ENCODE measurements around the gene RAB6D. TPM values are rescaled to one million over a fixed set of nuclear protein-coding genes. Genes with fewer than 3 reads are reported as not detected.
A peak's percentile ranks its signal among the peaks of the same experiment; 100 is the strongest.
"Not testable (repeated sequence)": the region's sequence is repeated elsewhere in the genome, so short reads cannot be mapped to it uniquely, and the experiment has no call there.

RAB6D gene
- total and polyA plus RNA-seq, 2 experiments from 2014 or later, result 1.5 to 3.0 TPM

GRCh38 chr2:131349021-131349420 is 14.9 kb downstream of the RAB6D start:
- 91% methylated on average over 4 of the region's 4 CpGs for WGBS (ENCODE audit: low lambda C conversion rate, missing lambda C conversion rate)
- no peaks in the 10 kb centered on the region for H3K36me3 ChIP-seq (replicated peaks; ENCODE audit: insufficient read depth, low read depth)
- H3K4me1 ChIP-seq (ENCODE audit: insufficient read depth), result no peaks in the 10 kb centered on the region
- no peaks in the 10 kb centered on the region for H3K27me3 ChIP-seq
- no peak overlapping the region for H3K4me3 ChIP-seq
- no peak for DNase-seq (ENCODE audit: low spot score)
- no peak overlapping the region for H3K4me2 ChIP-seq
- H3K9me3 ChIP-seq (ENCODE audit: low read depth), result no peaks in the 10 kb centered on the region
- no peak overlapping the region for H3K27ac ChIP-seq
- H3K79me2 ChIP-seq, result no peaks in the 10 kb centered on the region
- no peak for TF ChIP-seq EZH2 (IDR thresholded peaks at IDR 0.05; ENCODE audit: borderline replicate concordance)
- TF ChIP-seq EZH2phosphoT487 (IDR thresholded peaks at IDR 0.05; ENCODE audit: low read depth, severe bottlenecking, unreplicated experiment), result no peak
- no peak for TF ChIP-seq CTCF (IDR thresholded peaks at IDR 0.05; ENCODE audit: poor library complexity)
- H4K20me1 ChIP-seq (ENCODE audit: insufficient read depth, poor library complexity, severe bottlenecking), result no peaks in the 10 kb centered on the region
- no peaks in the 10 kb centered on the region for H3K9me2 ChIP-seq (replicated peaks; ENCODE audit: insufficient read depth)
- H2AFZ ChIP-seq, result no peak overlapping the region

- not testable (repeated sequence) for H2AFZ ChIP-seq; H3K79me2 ChIP-seq; H3K9me3 ChIP-seq (ENCODE audit: low read depth); H3K4me3 ChIP-seq; H3K36me3 ChIP-seq (replicated peaks; ENCODE audit: insufficient read depth, low read depth); H4K20me1 ChIP-seq (ENCODE audit: insufficient read depth, poor library complexity, severe bottlenecking); DNase-seq (ENCODE audit: low spot score); H3K9me2 ChIP-seq (replicated peaks; ENCODE audit: insufficient read depth); H3K27ac ChIP-seq; H3K27me3 ChIP-seq; H3K4me1 ChIP-seq (ENCODE audit: insufficient read depth); H3K4me2 ChIP-seq
- WGBS (ENCODE audit: low lambda C conversion rate, missing lambda C conversion rate), result 88% methylated on average over 7 of the region's 7 CpGs
Measured at GRCh38 chr2:131347035-131347434, 16.9 kb downstream of the RAB6D start.

GRCh38 chr2:131339307-131339706 is 24.7 kb downstream of the RAB6D start:
- H3K27me3 ChIP-seq; H3K79me2 ChIP-seq; H3K4me3 ChIP-seq; H4K20me1 ChIP-seq (ENCODE audit: insufficient read depth, poor library complexity, severe bottlenecking); H3K4me1 ChIP-seq (ENCODE audit: insufficient read depth); H3K36me3 ChIP-seq (replicated peaks; ENCODE audit: insufficient read depth, low read depth); H3K4me2 ChIP-seq; H3K9me2 ChIP-seq (replicated peaks; ENCODE audit: insufficient read depth); H3K27ac ChIP-seq; DNase-seq (ENCODE audit: low spot score); H3K9me3 ChIP-seq (ENCODE audit: low read depth); H2AFZ ChIP-seq: not testable (repeated sequence)
- WGBS (ENCODE audit: low lambda C conversion rate, missing lambda C conversion rate), result 90% methylated on average over 1 of the region's 1 CpG

- H3K9me3 ChIP-seq (ENCODE audit: low read depth); H3K27me3 ChIP-seq; H3K4me2 ChIP-seq; H3K36me3 ChIP-seq (replicated peaks; ENCODE audit: insufficient read depth, low read depth); H3K4me3 ChIP-seq; H3K4me1 ChIP-seq (ENCODE audit: insufficient read depth); H2AFZ ChIP-seq; H3K79me2 ChIP-seq; H4K20me1 ChIP-seq (ENCODE audit: insufficient read depth, poor library complexity, severe bottlenecking); H3K27ac ChIP-seq; H3K9me2 ChIP-seq (replicated peaks; ENCODE audit: insufficient read depth): not testable (repeated sequence)
- peak; percentile 58 for DNase-seq (ENCODE audit: low spot score)
- TF ChIP-seq CTCF (IDR thresholded peaks at IDR 0.05; ENCODE audit: poor library complexity), result peak; percentile 43
- WGBS (ENCODE audit: low lambda C conversion rate, missing lambda C conversion rate), result 40% methylated on average over 6 of the region's 6 CpGs
Measured at GRCh38 chr2:131335319-131335718, 28.6 kb downstream of the RAB6D start.

- not testable (repeated sequence) for H3K36me3 ChIP-seq (replicated peaks; ENCODE audit: insufficient read depth, low read depth); DNase-seq (ENCODE audit: low spot score); H3K4me2 ChIP-seq; H4K20me1 ChIP-seq (ENCODE audit: insufficient read depth, poor library complexity, severe bottlenecking); H3K4me1 ChIP-seq (ENCODE audit: insufficient read depth); H3K9me2 ChIP-seq (replicated peaks; ENCODE audit: insufficient read depth); H3K9me3 ChIP-seq (ENCODE audit: low read depth); H2AFZ ChIP-seq; H3K4me3 ChIP-seq; H3K27ac ChIP-seq; H3K79me2 ChIP-seq; H3K27me3 ChIP-seq
- 98% methylated on average over 3 of the region's 3 CpGs for WGBS (ENCODE audit: low lambda C conversion rate, missing lambda C conversion rate)
Measured at GRCh38 chr2:131332709-131333108, 31.3 kb downstream of the RAB6D start.

GRCh38 chr2:131331000-131331399 is 33.0 kb downstream of the RAB6D start:
- peak overlapping the region; percentile 69 for H3K4me2 ChIP-seq

More at GRCh38 chr2:131331000-131331399, 33.0 kb downstream of the RAB6D start:
- not testable (repeated sequence) for H3K9me3 ChIP-seq (ENCODE audit: low read depth); H3K4me1 ChIP-seq (ENCODE audit: insufficient read depth); H3K27me3 ChIP-seq; H3K79me2 ChIP-seq; H3K36me3 ChIP-seq (replicated peaks; ENCODE audit: insufficient read depth, low read depth); H3K27ac ChIP-seq; H3K9me2 ChIP-seq (replicated peaks; ENCODE audit: insufficient read depth); H3K4me3 ChIP-seq; H2AFZ ChIP-seq; H4K20me1 ChIP-seq (ENCODE audit: insufficient read depth, poor library complexity, severe bottlenecking)
- DNase-seq (ENCODE audit: low spot score), result peak; percentile 41
- WGBS (ENCODE audit: low lambda C conversion rate, missing lambda C conversion rate), result 2% methylated on average over 20 of the region's 43 CpGs
